ENCODE results near the gene CCL22.
A peak's percentile ranks its signal among the peaks of the same experiment; 100 is the strongest.
"Not testable (repeated sequence)": the region's sequence is repeated elsewhere in the genome, so short reads cannot be mapped to it uniquely, and the experiment has no call there.

CCL22 gene

DNA sequence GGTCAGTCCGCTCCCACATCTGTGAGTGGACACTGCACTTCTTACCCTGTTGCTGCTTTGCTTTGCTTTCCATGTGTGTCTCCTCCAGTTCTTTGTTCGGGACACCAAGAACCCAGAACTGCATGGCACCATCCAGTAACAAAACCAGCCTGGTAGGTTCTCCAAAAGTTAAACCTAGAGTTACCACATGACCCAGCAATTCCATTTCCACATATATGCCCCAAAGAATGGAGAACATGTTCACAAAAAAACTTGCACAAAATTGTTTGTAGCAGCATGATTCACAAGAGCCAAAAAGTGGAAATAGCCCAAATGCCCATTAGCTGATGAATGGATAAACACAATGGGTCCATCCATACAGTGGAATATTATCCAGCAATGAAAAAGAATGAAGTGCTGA is 10.3 kb upstream of the CCL22 start:
- DNase-seq: no peak

DNA sequence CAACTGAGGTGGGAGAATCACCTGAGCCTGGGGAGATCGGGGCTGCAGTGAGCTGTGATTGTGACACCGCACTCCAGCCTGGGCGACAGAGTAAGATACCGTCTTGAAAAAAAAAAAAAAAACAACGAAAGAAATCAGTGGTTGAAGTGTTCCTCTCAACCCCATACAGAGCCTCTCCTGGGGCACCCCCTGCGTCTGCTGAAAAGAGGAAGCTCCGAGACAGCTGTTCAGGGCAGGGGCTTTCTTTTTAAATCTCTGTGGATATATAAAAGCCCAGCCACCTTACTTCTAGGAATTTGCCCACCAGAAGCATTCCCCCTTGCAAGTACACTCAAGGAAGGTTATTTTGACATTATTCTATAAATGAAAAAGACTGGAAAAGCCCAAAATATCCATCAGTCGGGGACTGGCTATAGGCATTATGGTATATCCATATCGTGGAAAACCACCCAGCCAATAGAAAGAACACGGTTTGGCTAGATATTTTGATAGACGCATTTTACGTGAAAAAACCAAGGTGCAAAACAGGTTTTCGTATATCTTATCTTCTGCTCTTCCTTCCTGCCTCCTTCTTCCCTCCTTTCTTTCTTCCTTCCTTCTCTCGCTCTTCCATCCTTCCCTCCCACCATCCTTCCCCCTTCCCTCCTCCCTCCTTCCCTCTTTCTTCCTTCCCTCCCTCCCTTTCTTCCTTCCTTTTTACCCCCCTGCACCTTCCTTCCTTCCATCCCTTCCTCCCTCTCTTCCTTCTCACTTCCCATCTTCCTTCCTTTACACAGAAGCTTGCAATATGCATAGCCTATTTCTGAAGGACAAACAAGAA is 9.2 kb upstream of the CCL22 start:
- peak; percentile 6 for DNase-seq

DNA sequence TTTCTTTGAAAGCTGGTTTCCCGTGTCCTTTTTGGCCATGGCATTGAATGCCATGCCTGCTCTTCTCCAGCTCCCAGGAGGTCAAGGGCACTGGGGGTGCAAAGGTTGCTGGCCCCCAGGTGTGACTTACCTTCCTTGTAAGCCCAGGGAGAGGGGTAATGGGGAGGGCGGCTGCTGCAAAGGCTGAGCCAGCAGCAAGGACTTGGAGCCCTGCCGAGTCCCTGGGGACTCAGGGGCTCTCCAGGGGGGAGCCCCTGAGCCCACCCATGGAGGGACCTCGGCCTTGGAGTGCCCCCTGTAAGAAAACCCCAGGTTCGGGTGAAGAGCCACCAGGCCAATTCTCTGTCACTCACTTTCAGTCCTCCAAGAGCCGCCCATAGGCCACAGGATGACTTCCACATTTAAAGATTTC is 5.9 kb upstream of the CCL22 start:
- no peak for DNase-seq

DNA sequence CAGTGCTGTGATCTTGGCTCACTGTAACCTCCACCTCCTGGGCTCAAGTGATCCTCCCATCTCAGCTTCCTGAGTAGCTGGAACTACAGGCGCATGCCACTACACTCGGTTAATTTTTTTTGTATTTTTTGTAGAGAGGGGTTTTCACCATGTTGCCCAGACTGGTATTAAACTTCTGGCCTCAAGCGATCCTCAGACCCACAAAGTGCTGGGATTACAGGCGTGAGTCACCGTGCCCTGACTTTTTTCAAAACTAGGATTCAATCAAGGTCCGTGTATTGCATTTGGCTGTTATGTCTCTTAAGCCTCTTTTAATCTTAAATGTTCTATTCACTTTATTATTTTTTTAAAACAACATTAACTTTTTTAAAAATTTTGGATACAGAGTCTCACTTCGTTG is 4.3 kb upstream of the CCL22 start:
- no peak for DNase-seq

DNA sequence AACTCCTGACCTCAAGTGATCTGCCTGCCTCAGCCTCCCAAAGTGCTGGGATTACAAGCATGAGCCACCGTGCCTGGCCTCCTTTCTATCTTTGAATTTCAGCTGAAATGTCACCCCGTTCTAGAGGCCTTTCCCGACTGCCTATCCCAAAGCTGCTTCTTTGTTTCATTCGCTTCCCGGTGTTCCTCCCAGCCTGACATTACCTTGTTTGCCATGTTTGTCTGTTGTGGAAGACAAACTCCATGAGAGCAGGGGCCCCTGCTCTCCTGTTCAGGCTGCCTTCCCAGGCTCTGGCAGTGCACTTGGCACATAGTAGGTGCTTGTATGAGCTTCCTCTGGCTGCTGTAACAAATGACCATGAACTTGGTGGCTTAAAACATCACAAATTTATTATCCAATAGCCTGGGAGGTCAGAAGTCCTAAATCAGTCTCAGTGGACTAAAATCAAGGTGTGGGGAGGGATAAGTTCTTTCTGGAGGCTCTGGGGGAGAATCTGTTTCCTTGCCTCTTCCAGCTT is 2.6 kb upstream of the CCL22 start:
- DNase-seq: no peak

DNA sequence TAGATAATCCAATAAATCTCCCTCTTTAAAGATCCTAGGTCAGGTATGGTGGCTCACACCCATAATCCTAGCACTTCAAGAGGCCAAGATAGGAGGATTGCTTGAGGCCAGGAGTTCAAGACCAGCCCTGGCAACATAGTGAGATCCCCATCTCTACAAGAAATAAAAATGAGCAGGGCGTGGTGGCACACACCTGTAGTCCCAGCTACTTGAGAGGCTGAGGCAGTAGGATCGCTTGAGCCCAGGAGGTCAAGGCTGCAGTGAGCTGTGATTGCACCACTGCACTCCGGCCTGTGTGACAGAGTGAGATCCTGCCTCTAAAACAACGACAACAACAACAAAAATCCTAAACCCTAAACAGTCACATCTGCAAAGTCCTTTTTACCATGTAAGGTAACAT is 2.0 kb upstream of the CCL22 start:
- no peak for DNase-seq

DNA sequence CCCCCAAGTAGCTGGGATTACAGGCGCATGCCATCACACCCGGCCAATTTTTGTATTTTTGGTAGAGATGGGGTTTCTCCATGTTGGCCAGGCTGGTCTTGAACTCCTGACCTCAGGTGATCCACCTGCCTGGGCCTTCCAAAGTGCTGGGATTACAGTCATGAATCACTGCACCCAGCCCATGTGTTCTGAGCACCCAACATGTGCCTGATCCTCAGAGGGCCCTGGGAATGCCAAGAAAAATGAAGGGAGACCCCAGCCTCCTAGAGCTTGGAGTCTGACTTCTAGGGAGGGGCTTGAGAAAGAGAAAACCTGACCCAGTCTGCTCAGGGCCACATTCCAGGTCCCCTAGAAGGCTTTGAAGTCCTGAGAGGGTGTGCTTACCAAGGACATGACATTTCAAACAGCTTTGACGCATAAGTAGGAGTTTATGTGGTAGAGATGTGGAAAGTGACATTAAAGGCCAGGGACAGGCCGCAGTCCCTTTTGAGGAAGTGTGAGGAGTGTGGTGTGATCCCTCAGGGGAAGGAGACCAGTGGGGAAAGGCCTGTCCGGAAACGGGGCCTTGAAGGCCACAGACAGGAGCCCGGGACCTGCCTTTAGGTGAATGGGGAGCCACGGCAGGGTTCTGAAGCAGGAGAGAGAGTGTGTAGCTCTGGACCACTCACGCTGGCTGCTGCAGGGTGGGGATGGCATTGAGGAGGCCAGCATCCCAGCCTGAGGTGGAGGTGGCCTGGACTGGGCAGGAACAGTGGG is 1.1 kb upstream of the CCL22 start:
- DNase-seq: no peak

DNA sequence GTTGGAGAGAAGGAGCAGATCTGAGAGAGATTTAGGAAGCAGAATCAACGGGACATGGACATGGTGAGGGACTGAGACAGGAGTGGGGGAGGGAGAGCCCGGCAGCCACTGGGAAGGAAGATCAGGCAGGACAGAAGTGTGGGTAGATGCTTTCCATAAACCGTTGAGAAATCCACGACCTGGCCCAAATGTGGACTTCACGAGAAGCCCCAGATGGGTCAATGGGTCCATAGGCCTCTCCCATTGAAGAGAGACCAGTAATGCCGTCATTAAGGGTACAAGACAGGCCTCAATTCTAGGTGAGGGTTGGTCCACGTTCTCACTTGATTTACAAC is 530 bp upstream of the CCL22 start:
- no peak for DNase-seq

DNA sequence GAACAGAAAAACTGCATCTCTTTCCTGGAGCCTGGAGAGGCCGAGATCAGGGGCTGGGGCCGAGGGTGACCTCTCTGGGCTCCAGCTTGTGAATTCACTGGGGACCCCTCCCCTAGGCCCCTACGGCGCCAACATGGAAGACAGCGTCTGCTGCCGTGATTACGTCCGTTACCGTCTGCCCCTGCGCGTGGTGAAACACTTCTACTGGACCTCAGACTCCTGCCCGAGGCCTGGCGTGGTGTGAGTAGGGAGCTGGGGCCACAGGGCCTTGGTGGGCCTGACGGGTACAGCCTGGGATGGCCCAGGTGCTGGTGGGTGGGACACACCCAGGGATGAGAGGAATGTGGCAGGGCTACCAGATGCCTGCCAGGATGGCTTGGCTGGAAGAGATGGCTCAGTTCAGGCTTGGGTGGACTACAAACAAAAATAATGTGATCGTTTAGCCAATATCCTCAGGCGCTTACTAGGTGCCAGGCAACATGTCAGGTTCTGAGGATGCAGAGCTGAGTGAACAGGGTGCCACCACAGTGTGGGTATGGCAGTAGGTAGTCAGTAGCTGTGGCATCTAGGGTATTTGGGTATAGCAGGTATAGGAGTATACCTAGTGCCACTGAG is 1.8 kb downstream of the CCL22 start:
- no peak for DNase-seq

DNA sequence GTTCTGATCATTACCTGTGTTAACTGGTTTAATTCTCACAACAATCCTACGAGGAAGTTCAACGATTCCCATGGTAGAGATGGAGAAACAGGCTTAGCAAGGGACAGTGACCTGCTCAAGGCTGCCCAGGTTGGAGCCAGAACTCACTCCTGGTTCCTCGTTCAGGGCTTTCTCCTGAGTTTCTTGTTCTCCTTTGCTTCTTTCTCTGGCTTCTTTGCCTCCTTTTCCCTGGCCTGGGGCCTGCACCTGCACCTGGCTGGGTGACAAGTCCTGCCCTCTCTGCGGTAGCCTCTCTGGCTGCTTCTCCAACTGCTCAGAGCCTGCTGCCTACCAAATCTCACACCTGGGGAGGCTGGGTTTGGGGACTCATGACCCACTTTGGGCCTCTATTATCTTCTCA is 2.8 kb downstream of the CCL22 start:
- DNase-seq: no peak

DNA sequence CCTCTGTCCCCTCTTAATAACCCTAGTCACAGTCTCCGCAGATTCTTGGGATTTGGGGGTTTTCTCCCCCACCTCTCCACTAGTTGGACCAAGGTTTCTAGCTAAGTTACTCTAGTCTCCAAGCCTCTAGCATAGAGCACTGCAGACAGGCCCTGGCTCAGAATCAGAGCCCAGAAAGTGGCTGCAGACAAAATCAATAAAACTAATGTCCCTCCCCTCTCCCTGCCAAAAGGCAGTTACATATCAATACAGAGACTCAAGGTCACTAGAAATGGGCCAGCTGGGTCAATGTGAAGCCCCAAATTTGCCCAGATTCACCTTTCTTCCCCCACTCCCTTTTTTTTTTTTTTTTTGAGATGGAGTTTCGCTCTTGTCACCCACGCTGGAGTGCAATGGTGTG is 5.6 kb downstream of the CCL22 start:
- DNase-seq: no peak

DNA sequence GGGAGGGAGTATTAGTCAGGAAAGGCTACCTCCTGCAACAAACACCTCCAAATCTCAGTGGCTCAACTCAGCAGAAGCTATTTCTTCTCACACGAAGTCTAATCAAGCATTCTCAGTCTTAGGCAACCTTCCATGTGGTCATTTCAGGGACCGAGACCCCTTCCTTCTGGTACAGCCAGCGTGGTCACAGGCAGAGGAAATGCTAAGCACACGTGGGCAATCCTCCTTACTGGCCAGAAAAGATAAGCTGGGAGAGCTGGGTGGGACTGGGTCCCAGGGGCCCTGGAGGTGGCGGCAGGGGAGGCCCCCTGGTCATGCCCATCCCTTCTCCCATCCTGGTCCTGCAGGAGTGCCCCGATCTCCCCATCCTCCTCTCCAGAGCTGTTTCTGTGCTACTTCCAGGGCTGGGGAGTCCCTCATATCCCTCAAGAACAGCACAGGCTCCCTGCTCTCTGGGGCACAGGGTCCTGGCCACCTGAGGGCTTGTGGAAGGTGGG is 8.0 kb downstream of the CCL22 start:
- no peak for DNase-seq

DNA sequence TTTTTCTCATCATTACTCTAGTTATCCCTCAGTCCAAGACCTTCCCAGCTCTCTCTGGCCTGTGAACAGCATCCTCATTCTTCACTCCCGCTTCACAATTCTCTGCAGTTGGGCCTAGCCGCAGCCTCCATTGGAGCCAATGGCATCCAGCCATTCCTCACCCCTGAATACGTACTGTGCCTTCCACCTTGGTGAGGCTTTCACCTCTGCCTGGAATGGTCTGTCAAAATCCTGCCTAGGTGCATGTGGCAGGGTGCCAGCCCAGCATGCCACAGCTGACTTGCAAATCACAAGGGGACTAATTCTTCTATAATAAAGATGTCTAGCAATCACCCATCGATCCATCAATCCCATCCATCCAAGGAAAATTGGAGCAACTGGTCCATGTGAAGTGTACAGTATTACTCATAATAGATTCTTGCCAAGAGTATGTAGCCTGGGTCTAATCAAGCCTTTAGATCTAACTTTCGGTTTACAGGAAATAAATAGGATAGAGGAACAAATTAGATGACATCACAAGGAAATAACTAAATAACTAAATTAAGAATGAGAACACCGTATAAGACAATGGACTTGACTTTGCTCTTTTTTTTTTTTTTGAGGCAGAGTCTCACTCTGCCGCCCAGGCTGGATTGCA is 8.7 kb downstream of the CCL22 start:
- DNase-seq: no peak

DNA sequence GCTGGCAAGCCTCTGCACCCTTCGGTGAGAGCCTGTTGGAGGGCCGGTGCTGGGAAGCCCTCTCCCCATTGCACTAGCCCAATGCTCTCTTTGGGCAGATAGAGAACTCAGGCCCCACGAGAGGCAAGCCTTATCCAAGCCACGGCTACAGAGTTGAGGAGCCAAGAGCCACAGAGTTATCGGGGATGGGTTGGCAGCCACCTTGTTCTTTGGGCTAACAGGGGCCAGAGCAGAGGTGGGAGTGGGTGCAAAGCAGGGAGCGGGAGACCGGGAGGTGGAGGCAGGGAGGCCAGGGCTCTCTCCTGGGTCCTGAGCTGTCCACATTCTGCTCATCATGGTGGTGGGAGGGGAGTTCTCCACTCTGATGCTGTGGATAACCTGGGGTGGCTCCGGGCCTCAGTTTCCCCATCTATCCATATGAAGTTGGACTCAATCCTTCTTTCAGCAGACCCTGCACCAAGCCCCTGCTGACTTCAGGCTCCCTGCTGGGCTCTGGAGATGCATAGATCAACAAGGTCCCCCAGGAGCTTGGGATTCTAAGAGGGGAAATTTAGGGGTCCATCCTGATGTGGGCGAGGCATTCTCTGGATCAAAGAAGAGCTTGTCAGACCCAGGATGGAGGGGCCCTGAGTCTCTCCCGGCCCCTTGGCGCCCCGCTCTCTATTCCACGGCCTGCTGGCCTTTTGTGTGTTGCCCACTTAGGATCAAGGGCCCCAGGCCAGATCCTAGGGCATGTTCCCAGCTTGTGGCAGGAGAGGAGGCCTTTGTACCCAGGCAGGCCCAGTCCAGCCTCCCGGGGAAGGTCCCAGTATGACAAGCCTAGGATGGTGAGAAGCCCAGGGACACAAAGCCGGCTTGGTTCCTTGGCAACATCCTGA is 13.2 kb downstream of the CCL22 start:
- DNase-seq: no peak

DNA sequence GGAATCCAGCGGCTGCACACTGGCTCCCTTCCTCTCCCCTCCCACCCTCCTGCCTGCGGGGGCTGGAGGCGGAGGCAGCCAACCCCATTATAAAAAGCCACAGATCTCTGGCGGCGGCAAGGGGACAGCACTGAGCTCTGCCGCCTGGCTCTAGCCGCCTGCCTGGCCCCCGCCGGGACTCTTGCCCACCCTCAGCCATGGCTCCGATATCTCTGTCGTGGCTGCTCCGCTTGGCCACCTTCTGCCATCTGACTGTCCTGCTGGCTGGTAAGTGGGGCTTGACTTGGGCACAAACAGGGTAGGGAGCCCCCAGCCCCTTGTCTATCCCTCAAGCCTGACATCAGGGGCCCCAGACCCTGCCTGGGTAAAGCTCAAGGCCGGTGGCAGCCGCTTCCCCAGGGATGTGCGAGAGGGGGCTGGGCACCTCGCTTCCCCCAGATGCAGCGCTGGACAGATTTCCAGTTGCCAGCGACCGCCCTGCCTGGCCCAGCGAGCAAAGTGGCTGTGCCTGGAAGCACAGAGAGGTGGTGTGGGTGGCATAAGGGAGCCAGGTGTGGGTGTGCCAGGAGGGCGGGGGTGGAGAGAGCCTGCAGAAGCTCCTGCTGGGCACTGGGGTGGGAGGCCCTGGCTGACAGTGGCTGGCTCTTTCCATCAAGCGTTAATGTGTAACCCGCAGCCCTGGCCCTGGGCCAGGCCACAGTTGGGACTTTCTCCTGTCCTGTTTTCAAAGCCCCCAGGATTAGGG is 14.0 kb downstream of the CCL22 start, which contains the start of gene CX3CL1:
TSS of gene CX3CL1 (plus strand) at position 119 of the 745 bp plus-strand sequence. CDS start at position 198, 79 bp downstream.
- DNase-seq: no peak

DNA sequence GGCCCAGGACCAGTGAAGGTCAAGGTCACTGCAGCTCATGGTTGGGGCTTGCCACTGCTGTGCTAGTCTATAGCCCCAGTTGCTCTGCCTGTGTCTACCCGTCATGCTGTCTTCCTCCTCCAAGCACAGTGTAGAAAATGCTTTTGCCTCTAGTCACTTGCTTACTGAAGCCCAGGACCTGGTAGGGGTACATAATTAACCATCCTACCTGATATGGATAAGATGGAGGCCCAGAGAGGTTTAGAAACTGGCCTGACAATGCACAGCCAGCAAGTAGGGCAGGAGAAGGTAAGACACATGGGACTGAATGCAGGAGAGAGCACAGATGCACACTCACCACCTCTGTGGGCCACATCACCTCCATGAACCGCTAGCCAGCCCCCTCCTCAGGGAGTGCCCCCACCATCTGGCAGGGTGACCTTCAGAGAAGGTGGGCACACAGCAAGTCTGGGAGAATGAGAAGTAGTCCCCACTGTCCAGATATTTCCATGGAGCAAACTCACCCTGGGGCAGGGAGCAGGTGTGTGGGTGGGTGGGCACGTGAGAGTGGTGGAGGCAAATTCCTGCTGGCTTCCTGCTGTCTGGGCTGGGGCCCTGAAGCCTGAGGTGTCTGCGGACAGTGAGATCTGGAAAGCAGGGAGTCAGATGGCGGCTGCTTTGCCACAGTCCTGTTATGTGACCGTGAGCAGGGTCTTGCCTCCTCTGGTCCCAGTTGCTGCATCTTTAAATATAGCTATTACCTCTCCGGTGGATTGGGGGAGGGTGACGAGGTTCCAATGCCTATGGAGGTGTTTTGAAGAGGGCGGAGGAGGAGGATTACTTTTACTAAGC is 14.7 kb downstream of the CCL22 start:
- DNase-seq: no peak

DNA sequence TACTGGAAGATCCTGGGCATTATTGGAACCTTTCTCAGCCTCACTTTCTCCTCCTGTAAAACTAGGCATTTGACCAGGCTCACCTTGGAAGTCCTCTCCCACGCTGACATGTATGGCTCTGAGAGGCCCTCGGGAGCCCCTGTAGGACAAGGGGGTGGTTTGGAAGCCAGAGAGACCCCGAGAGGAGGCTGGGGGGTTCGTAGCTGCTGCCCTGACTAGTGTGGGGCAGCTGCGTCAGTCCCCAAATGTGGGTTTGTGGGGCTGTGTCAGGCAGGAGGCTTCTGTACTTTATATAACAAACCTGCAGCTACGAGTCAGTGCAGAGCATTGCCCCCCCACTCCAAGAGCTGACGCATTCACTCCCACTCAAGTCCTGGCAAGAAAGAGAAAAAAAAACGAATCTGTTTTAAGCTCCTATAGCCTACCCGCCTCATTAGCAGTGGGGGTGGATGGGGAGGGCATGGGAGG is 15.5 kb downstream of the CCL22 start:
- DNase-seq: no peak

DNA sequence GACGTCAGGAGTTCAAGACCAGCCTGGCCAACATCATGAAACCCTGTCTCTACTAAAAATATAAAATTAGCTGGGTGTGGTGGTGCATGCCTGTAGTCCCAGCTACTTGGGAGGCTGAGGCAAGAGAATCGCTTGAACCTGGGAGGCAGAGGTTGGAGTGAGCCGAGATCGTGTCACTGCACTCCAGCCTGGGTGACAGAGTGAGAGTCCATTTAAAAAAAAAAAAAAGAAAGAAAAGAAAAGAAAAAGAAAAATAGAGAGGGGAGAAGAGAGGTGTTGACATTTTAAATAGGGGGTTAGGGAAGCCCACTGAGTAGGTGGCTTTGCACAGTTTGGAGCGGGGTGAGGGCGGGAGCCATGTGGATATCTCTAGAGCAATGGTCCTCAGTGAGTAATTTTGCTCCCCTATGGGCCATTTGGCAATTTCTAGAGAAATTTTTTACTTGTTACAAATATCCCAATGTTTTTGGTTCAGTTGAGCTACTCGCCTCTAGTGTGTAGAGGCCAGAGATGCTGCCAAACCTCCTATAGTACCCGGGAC is 16.4 kb downstream of the CCL22 start:
- DNase-seq: not testable (repeated sequence)

DNA sequence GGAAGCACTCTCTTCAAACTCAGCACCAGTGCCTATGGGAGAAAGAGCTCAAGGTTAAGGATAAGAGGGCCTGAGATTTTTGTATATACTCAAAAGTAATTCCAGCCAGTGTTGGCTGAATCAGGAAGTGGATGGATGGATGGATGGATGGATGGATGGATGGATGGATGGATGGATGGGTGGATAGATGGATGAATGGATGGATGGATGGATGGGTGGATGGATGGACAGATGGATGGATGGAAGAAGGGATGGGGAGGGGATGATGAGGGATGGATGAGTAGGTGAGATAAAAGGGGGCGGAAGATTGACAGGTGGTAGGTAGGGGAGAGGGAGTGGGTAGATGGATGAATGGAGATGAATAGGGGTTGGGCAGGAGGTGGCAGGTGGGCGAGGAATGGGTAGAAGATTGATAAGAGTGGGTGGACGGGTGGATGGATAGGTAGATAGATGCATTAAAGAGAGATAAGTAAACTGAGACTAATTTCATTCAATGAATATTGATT is 17.8 kb downstream of the CCL22 start:
- DNase-seq: no peak
